HUDEP-2 (cell line): ENCODE measurements around the gene FA2H.

Experiments
- DNase-seq, 76 experiments: peaks; one replicate each; lab custom pipeline; 2025; ENCODE audit not compliant: unreplicated experiment in 76 of 76; lab: John Stamatoyannopoulos, UW

FA2H gene

DNA sequence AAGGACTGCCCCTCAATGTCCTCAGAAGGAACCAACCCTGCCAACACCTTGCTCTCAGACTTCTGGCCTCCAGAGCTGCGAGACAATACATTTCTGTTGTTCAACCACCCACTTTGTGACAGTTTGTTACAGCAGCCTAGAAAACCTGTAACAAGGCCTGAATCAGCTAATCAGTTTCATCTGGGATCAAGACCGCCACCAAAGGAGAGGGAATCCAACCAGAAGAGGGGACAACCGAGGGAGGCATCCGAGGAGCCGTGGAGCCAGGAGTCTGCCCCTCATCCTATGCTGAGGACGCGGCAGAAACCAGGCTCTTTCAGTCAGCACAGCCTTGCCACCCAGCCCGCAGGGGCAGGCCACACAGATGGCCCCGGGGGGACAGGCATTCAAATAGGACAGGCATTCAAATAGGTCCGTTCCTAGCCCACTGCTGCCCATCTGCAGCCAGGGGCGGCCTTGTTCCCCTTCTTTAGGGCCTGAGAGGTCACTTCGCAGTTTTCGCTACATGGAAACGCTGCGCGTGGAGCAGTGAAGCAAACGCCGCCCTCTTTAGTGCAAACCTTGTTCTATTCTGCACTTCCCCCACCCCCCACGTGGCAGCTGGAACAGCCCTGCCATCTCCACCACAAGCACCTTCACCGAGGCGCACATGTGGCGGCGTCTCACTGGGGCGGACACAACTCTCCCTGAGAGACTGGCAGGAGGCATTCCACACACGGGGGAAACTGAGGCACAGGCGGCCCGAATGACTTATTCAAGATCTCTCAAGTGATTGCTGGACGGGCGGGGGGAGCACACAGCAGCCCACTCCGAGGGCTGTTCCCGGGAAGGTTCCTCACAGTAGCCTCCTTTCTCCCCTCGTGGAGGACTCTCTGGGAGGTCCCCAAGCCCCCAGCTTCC is 26.7 kb downstream of the FA2H start:
- no peak for DNase-seq

DNA sequence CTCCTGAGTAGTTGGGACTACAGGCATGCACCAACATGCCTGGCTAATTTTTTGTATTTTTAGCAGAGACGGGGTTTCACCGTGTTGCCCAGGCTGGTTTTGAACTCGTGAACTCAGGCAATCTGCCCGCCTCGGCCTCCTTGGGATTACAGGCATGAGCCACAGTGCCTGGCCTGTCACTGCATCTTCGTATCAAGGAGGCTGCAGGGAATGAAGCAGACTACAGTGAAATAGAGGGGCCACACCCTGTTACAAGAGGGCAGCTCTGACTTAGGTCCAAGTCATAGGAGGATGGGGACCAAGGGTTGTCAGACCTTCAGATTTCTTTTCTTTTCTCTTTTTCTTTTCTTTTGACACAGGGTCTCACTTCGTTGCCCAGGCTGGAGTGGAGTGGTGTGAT is 28.7 kb downstream of the FA2H start:
- no peak for DNase-seq

GRCh38 chr16:74745109-74745615 is 29.5 kb downstream of the FA2H start:
- DNase-seq: no peak

DNA sequence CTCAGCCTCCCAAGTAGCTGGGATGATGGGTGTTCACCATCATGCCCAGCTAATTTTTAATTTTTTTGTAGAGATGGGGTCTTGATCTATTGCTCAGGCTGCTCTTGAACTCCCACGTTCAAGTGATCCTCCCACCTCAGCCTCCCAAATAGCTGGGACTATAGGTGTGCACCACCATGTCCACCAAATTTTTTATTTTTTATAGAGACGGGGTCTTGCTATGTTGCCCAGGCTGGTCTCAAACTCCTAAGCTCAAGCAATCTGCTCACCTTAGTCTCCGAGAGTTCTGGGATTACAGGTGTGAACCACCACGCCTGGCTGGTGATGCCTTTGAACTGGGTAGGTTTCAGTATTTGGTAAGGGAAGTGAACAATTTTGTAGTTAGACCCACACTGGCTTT is 30.1 kb downstream of the FA2H start:
- no peak for DNase-seq

DNA sequence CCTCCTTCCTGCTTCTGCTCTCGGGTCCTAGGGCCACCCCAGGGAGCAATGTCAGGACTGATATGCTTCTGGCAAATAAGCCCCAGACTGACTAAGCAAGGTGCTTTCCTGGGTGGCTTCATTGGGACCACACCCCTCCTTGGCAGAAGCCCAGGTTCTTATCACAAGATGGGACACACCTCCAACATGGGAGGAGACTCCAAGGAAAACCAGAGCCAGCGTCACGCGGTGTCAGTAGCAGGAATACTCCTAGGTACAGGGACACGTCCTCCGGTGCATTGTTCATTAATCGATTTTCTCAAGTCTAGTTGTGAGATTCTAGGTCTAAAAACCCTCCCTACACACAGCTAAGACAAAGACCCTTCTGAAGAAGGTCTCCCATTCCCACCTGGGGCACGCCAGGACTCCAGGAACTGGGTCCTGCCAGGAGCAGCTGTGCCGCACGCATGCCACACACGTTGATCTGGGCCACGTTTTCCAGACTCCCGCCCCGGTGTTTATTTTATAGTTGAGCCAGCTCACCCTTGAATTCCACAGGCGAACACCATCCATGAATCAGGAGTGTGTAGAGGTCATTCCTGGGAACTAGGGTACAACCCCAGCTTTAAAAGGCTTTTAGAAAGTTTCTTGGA is 30.8 kb downstream of the FA2H start:
- DNase-seq: peak in 28 of 76 experiments; percentile 3 to 40 (median 16)

- no peak for DNase-seq
These were observed 31.5 kb downstream of the FA2H start for GRCh38 chr16:74743045-74743667.

DNA sequence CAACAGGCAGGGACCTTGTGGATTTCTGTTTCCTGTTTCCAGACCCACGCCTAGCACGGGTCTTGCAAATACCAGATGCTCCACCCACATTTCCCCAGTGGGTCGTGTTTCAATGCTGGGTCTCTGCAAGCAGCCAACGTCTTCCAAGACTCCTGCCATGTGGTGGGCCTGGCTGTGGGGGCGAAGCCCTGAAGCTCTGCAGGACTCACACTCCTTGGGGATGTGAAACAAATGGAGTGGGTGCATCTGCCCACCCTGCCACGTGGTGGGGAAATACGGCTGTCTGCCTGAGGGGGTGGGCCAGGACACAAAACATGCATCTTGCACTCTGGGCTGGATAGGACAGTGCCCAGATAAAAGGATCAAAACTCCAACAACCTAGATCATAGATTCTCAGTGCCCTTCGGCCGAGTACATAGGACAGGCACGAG is 32.6 kb downstream of the FA2H start:
- DNase-seq: no peak

DNA sequence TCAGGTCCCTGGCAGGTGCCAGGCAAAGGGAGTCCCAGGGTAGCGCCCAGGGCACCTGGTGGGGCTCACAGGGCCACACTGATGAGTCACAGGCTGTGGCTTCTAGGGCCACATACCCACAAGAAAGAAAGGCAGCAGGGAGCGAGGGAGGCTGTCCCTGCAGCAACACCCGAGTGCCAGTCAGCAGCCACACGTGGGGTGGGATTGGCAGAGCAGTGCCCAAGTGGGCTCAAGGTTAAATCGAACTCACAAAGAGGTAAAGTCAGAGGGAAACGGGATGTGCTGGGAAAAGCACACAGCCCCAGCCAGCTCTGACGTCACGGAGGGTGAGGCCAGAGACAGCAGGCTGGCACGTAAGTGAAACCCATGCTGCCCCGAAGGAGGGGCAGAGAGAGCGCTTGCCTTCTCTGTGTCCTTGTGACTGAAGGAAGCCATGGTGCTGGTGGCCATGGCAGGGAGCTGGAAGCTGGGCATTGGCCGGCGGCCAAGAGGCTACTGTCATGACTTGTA is 33.8 kb downstream of the FA2H start:
- no peak for DNase-seq

- DNase-seq: no peak
These were observed 35.3 kb downstream of the FA2H start for GRCh38 chr16:74739275-74739674.

- no peak for DNase-seq
These were observed 35.8 kb downstream of the FA2H start for GRCh38 chr16:74738816-74739215.

- no peak for DNase-seq
These were observed 36.5 kb downstream of the FA2H start for GRCh38 chr16:74738113-74738541.

- no peak for DNase-seq
These were observed 37.1 kb downstream of the FA2H start for GRCh38 chr16:74737521-74737920.

- no peak for DNase-seq
These were observed 38.0 kb downstream of the FA2H start for GRCh38 chr16:74736531-74737157.

DNA sequence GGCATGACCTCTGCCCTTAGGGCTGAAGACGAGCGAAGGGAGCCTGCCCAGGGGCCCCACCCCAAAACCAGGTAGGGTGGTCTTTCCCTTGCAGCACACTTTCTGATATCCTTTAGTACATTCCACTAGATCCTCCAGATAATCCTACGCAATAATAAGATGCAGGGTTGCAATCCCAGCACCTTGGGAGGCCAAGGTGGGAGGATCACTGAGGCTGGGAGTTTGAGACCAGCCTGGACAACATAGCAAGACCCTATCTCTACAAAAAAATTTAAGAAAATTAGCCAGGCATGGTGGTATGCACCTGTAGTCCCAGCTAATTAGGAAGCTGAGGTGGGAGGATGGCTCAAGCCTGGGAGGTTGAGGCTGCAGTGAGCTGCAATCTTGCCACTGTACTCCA is 39.1 kb downstream of the FA2H start:
- no peak for DNase-seq

GRCh38 chr16:74735162-74735452 is 39.5 kb downstream of the FA2H start:
- no peak for DNase-seq

- no peak for DNase-seq
These were observed 40.1 kb downstream of the FA2H start for GRCh38 chr16:74734361-74735161.

- no peak for DNase-seq
These were observed 41.8 kb downstream of the FA2H start for GRCh38 chr16:74732707-74733350.

DNA sequence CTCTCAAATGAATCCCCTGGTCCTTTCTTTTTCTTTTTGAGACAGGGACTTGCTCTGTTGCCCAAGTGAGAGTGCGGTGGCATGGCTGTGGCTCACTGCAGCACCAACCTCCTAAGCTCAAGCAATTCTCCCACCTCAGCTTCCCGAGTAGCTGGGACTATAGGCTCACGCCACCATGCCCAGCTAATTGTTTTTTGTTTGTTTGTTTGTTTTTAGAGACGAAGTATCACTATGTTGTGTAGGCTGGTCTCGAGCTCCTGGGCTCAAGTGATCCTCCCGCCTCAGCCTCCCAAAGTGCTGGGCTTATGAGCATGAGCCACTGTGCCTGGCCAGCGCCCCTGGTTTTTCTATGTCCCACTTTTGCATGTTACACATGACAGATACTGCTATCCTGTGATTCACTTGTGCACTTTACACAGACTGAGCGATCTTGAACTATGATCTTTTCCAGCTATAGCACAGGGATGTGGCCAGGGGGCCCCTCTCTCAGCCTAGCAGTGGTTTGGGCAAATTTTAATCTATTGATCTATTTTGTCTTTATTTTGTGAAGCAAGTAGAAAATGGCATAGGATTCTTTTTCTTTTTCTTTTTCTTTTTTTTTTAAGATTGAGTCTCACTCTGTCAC is 42.7 kb downstream of the FA2H start:
- no peak for DNase-seq
